ENCODE measurements around the gene DIDO1.
"Not testable (repeated sequence)": the region's sequence is repeated elsewhere in the genome, so short reads cannot be mapped to it uniquely, and the experiment has no call there.

The DIDO1 gene

DNA sequence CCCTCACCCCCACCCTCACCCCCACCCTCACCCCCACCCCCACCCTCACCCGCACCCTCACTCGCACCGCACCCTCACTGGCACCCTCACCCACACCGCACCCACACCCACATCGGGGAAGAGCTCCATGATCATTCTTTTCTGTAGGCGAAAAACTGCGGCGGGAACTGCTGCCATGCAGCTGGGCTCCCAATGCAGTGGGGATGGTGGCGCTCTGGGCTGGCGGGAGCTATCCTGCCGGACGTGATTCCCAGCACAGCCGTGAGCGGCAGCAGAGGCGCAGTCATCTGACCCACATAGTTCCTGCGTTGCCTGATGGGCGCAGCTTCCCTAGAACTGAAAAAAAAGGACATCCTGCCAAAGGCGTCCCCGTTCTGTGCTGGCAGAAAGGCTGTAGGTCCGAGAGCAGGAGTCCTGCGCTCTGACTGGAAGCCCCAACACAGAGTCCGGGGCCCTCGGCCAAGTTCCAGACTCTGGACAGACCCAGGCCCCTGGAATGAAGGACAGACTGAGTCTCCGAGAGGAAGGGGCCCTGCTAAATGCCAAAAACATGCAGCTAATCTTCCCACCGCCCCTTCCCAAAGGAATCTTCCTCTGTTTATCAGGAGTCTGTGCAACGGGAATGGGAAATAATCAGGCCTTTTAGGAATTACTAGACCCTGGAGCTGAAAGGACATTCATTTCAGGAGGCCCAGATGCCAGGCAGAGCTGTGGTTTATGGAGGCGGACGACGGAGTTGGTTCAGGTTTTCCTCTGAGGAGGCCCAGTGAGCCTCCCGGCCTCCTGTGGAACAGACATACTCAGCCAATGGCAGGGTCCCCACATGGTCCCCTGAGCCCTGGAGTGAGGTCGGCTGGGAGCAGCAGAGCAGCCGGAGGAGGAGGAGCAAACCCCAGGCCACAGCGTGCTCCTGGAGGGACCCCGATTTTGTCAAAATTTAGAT is 50.6 kb downstream of the DIDO1 start:
- DNase-seq: peak; percentile 88

DNA sequence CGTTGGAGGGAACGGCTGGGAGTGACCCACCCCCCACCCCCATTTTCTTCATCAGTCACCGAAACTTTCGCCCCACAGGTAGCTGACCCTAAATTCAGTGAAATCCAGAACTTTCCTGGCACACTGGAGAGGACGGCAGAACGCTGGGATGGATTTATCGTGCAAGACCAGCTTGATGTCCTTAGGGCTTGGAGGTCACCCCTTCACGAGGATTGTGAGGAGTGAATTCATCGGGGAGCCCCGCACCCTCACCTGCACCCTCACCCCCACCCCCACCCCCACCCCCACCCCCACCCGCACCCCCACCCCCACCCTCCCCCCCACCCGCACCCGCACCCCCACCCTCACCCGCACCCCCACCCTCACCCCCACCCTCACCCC is 51.4 kb downstream of the DIDO1 start:
- DNase-seq: no peak

DNA sequence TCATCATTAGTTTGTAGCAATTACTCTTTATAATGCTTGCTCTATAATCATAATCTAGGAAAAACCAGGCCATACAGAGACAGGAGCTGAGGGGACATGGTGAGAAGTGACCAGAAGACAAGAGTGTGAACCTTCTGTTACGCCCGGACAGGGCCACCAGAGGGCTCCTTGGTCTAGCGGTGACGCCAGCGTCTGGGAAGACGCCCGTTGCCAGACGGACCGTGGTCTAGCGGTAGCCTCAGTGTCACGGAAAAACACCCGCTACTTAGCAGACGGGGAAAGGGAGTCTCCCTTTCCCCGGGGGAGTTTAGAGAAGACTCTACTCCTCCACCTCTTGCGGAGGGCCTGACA is 52.6 kb downstream of the DIDO1 start:
- DNase-seq: peak; percentile 50

DNA sequence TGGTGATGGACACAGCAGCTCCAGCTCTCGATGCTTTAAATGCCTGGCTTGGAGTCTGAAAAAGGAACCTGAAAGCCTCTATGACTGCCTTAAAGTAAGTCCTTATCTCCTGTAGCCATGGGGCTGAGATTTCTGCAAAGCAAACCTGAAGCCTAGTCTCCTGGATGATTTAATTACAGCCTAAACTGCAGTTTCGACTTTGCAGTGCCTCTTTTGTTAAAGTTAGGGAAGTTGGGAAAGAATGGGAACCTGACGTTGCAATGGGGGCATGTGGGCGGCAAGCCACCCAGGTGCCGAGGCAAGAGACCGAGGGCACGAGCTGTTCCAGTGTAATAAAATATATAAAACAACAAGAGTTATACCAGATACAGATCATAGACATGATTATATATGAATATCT is 53.0 kb downstream of the DIDO1 start:
- DNase-seq: no peak

DNA sequence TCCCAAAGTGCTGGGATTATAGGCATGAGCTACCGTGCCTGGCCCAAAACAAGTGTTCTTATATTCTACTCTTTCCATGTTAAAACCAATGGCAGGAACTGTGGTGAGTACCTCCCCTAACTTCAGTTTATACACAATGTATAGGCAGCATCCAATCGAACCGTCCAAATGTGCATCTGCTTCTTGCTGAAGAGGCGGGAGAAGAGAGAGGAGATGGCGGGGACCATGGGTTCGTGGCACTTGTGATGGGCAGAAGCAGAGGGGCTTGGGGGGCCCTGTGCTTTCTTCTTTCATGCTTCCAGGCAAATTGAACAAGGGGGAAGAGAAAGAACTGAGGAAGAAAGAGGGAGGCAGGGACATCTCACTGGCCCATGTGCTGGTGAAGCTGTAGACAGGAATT is 53.4 kb downstream of the DIDO1 start:
- no peak for DNase-seq

DNA sequence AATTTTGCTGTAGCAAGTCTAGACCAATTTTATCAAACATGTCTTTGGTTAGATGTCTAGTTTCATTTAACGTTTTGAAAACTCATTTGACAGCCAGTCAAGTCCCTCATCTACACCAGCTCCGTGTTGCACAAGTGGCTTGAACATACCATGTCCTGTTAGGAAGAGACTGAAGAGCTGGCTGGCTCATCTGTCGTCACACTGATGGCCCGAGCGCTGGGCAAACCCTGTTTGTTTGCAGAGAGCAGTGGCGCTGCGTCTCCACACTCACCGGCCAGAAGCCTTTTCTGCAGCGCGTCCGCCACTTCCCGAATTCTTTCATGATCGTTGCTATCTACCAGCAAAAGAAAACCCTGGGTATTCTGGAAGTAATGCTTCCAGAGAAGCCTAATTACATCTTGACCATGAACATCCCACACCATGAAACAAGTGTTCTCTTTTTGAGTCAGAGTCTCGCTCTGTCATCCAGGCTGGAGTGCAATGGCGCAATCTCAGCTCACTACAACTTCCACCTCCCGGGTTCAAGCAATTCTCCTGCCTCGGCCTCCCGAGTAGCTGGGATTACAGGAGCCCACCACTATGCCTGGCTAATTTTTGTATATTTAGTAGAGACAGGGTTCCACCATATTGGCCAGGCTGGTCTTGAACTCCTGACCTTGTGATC is 54.0 kb downstream of the DIDO1 start:
- DNase-seq: peak; percentile 36

DNA sequence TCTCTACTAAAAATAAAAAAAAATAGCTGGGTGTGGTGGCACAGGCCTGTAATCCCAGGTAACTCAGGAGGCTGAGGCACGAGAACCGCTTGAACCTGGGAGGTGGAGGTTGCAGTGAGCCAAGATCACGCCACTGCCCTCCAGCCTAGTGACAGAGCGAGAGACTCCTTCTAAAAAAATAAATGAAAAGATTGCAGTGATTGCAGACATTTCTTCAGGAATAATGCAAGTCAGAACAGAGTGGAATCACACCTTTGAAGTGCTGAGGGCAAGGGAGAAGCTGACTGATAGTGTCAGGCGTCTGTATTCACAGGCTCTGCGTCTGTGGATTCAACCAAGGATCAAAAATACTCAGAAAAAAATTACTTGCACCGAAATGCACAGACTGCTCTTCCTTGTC is 62.1 kb downstream of the DIDO1 start:
- DNase-seq: no peak

DNA sequence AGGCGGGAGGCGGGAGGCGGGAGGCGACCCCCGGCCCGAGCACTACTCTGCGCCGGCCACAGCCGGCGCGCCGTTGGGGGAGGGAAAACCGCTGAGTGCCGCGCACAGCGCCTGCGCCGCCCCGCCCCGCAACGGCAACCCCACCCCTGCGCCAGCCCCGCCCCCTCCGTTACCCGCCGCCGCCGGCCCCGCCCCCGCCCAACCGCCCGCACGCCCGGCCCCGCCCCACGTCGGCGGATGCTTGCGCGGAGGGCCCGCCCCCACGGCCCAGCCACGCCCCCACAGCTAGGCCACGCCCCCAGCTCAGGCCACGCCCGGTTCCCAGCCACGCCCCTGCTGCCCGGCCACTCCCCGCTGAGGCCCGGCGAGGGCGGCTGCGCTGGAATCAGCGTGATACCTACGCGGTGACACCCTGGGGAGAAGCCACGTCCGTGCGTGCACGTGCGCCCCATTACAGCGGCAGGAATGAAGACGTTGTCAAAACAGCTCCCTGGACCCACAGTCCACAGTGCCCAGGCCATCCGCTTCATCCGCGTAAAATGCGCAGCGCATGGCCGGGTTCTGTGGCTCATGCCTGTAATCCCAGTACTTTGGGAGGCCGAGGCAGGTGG is 64.5 kb downstream of the DIDO1 start, which contains the start of gene TCFL5:
TSS of gene TCFL5 (minus strand) at position 97 of the 611 bp plus-strand sequence. CDS start 152 bp downstream, outside the sequence.
- DNase-seq: peak; percentile 89

DNA sequence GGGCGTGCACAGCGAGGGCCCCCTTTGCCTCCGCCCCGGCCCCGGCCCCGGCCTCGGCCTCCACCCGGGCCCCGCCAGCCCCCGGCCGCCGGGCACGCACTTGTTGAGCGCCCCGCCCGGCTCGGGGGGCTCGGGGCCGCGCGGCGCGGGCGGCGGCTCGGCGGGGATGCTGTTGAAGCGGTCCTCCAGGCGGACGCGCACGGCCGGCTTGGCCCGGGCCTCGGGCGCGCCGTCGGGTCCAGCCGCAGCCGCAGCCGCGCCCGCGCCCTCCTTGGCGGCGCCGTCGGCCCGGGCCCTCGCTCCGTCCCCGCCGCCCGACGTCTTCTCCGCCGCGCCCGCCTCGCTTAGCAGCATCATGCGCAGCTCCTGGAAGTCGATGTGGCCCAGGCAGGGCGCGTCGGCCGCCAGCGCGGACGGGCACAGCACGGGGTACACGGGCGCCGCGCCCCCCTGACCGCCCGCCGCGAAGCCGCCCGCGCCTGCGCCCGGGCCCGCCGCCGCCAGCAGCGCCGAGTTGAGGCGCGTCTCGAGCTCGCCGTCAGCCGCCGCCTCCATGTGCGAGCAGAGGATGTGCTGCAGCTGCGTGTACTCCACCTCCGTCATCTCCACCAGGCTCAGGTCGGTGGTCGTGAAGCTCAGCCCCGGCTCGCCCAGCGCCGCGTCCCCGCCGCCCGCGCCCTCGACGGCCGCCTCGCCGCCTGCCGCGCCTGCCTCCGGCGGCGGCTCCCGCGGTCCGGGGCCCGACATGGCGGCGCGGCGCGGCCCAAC is 65.2 kb downstream of the DIDO1 start:
- DNase-seq: peak; percentile 48

DNA sequence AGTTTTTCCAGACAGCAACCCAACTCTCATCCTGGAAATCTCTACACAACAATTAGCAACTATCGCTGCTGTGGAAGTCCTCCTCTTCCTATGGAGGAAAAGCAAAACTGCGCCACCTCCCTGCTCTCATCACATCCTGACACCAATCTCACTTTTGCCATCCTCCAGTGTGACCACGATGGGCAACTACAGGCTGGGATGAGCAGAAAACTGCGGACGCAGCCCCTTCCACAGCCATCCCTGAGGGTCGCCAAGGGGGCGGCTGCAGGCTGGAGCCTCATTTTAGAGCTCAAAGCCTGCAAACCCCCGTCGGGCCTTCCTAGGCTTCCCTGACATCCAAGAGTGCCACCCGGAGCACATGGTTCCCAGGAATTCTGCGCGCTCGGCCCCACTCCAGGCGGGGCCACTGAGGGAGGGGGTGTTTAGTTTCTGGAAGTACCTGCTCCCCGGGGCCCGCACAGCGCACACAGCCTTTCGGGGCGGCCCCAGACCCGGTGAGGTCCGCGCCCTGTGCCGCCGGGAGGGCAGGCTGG is 65.8 kb downstream of the DIDO1 start:
- DNase-seq: peak; percentile 27

DNA sequence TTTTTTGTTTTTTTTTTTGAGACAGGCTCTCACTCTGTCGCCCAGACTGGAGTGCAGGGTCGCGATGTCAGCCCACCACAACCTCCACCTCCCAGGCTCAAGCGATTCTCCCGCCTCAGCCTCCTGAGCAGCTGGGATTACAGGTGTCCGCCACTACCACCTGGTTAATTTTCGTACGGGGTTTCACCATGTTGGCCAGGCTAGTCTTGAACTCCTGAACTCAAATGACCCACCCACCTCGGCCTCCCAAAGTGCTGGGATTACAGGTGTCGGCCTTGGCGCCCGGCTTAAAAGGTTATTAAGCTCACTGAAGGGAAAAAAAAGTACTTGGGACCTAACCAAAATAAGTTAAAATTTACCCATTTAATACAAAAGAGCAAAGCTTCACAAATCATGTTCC is 66.6 kb downstream of the DIDO1 start:
- no peak for DNase-seq

DNA sequence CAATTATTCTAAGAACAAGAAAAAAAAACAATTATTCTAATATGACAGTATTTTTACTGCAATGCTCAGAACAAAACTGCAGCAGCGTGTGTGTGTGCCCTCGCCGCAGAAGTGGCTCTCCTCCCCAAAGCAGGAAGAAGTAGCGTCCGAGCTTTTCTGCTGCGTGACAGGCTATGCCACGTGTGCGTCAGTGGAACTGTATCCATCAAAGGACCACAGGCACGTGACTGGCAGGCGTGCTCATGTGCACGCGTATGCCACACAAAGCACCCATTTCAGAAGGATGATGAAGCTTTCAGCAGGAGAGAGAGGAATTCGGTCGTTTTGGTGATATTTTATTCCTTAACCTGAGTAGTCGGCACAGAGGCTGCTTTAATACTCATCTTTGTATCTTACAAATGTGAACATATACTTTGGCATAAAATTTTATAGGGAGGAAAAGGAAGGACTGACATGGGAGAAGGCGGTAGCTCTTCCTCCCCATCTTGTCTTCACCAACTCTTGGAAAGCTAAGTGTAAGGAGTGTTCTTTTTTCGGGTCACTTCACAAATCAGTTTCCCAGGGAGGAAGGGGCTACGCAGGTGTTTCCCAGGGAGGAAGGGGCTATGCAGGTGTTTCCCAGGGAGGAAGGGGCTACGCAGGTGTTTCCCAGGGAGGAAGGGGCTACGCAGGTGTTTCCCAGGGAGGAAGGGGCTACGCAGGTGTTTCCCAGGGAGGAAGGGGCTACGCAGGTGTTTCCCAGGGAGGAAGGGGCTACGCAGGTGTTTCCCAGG is 68.1 kb downstream of the DIDO1 start:
- DNase-seq: no peak

DNA sequence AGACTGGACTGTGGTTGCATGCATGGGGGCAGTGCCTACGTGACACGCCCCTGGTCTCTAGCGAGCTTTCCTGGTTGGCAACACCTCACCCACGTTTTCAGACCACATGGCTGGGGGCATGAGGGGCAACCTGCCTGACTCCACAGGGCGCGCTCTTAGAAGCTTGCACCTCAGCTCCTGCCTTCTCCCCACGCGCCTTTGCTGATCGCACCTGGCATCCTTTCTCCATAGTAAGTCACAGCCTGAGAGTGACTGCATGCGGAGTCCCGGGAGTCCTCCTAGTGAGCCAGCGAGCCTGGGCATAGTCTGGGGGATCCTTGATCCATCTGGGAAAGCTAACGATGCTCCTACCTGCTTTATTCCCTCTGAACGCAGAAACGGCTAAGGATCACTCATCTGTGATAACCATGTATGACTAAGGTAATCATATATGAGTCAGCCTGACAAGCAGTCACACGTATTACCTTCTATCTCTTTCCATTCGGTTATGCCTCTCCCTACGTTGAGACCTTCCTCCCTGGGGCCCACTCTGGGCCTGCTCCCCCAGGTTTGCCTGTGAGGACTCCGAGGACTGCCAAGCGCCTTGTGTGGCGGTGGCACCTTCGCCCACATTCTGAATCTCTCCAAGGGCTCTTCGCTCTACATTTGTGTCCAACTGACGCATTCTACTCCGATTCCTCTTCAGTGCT is 69.2 kb downstream of the DIDO1 start:
- no peak for DNase-seq

DNA sequence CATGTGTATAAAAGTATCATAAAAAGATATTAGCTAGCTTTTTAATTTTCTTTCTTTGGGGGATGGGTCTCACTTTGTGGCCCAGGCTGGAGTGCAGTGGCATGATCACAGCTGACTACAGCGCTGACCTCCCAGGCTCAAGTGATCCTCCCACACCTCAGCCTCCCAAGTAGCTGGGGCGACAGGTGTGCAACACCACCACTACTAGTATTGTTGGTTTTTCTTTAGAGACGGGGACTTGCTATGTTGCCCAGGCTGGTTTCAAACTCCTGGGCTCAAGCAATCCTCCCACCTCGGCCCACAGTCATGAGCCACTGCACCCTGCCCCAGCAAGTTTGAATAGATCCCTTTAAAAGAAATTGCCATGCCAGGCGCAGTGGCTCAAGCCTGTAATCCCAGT is 71.2 kb downstream of the DIDO1 start:
- no peak for DNase-seq

DNA sequence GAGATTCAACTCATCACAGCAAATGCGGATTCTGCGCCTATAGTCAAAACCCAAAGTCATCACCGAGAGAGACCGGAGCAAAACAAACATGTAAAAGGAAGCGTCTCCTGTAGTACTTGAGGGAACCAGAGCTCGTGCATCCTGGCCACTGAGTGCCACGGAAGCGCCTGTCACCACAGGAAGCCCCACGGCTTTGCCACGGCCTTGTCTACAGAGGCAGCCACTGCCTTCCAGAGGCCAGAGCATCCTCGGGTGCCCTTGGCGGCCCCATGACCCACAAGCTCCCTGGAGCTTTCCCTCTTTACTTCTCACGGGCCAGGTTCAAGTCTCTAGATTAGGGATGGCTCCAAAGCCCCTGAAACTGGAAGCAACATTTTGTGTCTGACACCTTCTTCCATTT is 72.2 kb downstream of the DIDO1 start:
- no peak for DNase-seq

DNA sequence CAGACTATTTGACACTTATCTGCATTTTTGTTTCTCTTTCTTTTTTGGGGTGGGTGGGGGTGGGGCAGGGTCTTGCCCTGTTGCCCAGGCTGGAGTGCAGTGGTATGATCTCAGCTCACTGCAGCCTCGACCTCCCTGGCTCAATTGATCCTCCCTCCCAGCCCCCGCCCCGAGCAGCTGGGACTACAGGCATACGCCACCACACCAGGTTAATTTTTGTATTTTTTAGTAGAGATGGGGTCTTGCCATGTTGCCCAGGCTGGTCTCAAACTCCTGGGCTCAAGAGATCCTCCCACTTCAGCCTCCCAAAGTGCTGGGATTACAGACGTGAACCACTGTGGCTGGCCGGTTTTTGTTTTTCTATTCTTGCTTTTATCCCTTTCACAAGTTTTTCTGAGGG is 73.0 kb downstream of the DIDO1 start:
- not testable (repeated sequence) for DNase-seq

DNA sequence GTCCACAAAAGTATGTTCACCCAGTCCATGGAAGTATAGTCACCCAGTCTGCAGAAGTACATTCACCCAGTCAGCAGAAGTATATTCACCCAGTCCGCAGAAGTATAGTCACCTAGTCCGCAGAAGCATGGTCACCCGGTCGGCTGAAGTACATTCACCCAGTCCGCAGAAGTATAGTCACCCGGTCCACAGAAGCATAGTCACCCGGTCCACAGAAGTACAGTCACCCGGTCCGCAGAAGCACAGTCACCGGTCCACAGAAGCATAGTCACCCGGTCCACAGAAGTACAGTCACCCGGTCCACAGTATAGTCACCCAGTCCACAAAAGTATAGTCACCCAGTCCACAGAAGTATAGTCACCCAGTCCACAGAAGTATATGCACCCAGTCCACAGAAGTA is 73.5 kb downstream of the DIDO1 start:
- DNase-seq: no peak

DNA sequence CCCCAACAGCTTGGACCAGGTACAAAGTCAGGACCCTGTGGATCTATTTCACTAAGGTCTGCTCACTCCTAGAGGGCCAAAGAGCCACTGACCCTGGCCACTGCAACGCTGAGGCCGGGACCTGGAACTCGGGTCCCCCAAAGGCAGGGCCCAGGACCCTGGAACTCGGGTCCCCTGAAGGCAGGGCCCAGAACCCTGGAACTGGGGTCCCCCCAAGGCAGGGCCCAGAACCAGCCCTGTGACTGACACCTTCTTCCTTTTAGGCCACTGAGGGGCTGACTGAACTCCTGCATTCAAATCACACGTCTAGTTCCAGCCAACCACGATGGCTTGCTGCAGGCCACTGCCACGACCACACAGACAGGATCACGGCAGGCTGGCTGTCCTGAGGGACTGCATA is 74.1 kb downstream of the DIDO1 start:
- DNase-seq: no peak

DNA sequence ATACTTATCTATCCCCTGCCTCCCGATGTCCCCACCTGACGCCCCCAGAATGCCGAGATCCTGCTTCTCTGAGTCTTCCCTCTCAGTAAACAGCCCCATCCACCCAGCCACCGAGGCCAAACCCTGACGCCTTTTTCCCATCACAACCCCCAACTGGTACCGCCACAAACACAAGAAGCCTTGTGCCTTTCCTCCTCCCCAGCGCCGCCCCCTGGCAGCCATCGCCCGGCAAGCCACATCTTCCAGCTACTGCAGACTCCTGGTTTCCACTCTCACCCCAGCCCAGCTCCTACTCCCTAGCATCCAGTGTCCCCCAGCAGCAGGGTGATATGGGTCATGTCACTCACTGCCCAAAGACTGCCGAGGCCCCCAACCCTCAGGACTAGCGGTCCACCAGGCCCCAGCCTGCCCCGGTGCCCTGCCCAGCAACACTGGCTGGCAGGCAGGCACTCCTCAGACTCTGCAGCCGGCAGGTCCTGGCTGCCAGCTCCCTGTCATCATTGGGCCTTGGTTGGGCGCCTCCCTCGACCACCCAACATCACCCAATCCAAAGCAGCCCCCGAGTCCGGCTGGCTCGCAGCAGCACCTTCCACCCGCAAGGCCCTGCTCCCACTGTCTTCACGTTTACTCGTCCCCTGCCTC is 75.9 kb downstream of the DIDO1 start:
- no peak for DNase-seq

DNA sequence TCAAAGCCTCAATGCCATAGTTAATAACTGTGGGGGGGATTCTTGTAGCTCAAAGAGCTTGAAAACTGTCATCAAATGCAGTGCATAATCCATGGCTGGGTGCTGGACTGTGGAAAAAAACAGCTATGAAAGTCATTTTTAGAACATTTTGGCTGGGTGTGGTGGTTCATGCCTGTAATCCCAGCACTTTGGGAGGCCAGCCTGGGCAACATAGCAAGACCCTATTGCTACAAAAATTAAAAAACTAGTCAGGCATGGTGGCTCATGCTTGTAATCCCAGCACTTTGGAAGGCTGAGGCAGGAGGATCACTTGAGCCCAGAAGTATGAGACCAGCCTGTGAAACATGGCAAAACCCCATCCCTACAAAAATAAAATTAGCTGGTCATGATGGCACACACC is 76.9 kb downstream of the DIDO1 start:
- DNase-seq: no peak

DNA sequence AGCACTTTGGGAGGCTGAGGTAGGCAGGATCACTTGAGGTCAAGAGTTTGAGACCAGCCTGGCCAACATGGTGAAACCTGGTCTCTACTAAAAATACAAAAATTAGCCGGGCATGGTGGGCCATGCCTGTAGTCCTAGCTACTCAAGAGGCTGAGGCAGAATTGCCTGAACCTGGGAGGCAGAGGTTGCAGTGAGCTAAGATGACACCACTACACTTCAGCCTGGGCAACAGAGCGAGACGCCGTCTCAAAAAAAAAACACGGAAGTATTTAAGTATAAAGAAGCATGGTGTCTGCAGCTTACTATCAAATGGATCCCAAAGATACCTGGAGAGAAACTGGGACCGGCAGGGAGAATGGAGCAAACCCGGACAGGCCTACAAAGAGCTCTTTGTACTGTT is 77.4 kb downstream of the DIDO1 start:
- DNase-seq: not testable (repeated sequence)

Data from NCI-H146 (cell line).